Ovary (tissue), 9 donors: ENCODE results near the gene LYPD4. TPM values are rescaled to one million over a fixed set of nuclear protein-coding genes. Genes with fewer than 3 reads are reported as not detected.

Experiments used
- DNase-seq, 5 donors: peaks; one replicate each; pipeline ENCODE4 v3.0.0-alpha.2; 2019 to 2020
- H3K27ac ChIP-seq, 2 donors: fragments of 200-600 bp; one replicate each; pipeline versions ENCODE4 v1.5.1 to v1.8.0; 2019 to 2022
- H3K27me3 ChIP-seq: fragments of 200-600 bp; one replicate; pipeline ENCODE4 v1.8.0; 2022
- H3K36me3 ChIP-seq: fragments of 200-600 bp; sonication (generic); one replicate; pipeline ENCODE4 v1.5.1; 2019
- H3K4me1 ChIP-seq: one replicate; pipeline ENCODE4 v1.8.1; 2013; ENCODE audit warnings: mild to moderate bottlenecking, moderate library complexity; ENCODE audit not compliant: insufficient read depth
- H3K4me3 ChIP-seq: fragments of 200-600 bp; sonication (generic); one replicate; pipeline ENCODE4 v1.5.1; 2017
- H3K9me3 ChIP-seq, 2 donors: fragments of 200-600 bp in 1 of 2; sonication (generic) in 1 of 2; one replicate each; pipeline versions ENCODE4 v1.5.1 to v1.8.1; 2013 to 2019; ENCODE audit warnings: mild to moderate bottlenecking in 1 of 2, moderate library complexity in 1 of 2
- CTCF ChIP-seq, 3 donors: fragments of 450-650 bp in 2 of 3; fragments of 200-600 bp in 1 of 3; IDR thresholded peaks; one replicate each; pipeline versions ENCODE4 v1.5.1 to v1.8.0; 2016 to 2022; ENCODE audit warnings: antibody characterized with exemption in 3 of 3, mild to moderate bottlenecking in 1 of 3
- EP300 ChIP-seq: sonication (generic); formaldehyde crosslinking; IDR thresholded peaks from one replicate; pipeline ENCODE4 v1.6.1; 2017; ENCODE audit warnings: antibody characterized with exemption
- POLR2A ChIP-seq: fragments of 450-650 bp; IDR thresholded peaks from one replicate; pipeline ENCODE4 v1.6.1; 2017; ENCODE audit warnings: antibody characterized with exemption, mild to moderate bottlenecking, moderate library complexity
- WGBS, 3 donors: extraction: QIAGEN DNeasy Blood & Tissue Kit in 1 of 3; methylation state at CpG; one replicate each; pipeline versions ENCODE4 v1.1.5 to v1.1.7; 2013 to 2017; 5-methylcytosine and 5-hydroxymethylcytosine counted together
- intact Hi-C, 4 donors: fragments of 100-400 bp; cut with DNase I; formaldehyde crosslinking; loops; one replicate each; pipeline versions ENCODE4 v1.11.0 to v1.15.1; 2022 to 2023
- polyA plus RNA-seq, 2 donors: library from polyadenylated mRNA; stranded (reverse); fragments of 200-250 nt in 1 of 2; fragments of 350-450 nt in 1 of 2; fragmentation: Illumina TruSeq in 1 of 2; extraction: RNeasy Lipid Tissue Mini Kit (QIAGEN cat#74804) in 1 of 2; gene quantifications; one replicate each; pipeline ENCODE4 v1.2.3, GENCODE V29; 2013 to 2014
- total RNA-seq, 7 donors: library from RNA; depleted of rRNA in 2 of 7; stranded (reverse); fragments of >200 nt in 2 of 7; fragmentation: NEBNext Ultra II Directional in 3 of 7; extraction: Animal tissue kit (Norgen Biotek cat#: 25700) in 3 of 7; gene quantifications; one replicate each; pipeline versions ENCODE4 v1.1.0 to v1.2.4, GENCODE V29; 2016 to 2023
- donor health status: DM: no; HTN: no; CAD: no; lungs with moderate emphysema.
- donor health status: DM: no; HTN: no; CAD: no.
- donor health status: Bipolar disorder and iron deficiency.
- donor health status: DM: yes; HTN: yes; CAD: no.
- donor health status: DM: no; HTN: no; CAD: no.
- donor health status: DM: yes; HTN: yes; CAD: no.

Gene LYPD4
- total and polyA plus RNA-seq, 9 donors = not detected

GRCh38 chr19:41810301-41810700 is 34.2 kb downstream of the LYPD4 start:
- TF ChIP-seq CTCF (IDR thresholded peaks at IDR 0.05) = no peak
- TF ChIP-seq POLR2A = no peak
- no peak for TF ChIP-seq EP300
- no peak overlapping the region for H3K4me3 ChIP-seq
- WGBS, 3 donors = 46 to 58% (median 47%) methylated on average over 4 of the region's 4 CpGs
- no peak overlapping the region for H3K27ac ChIP-seq
- intact Hi-C loops = no loop called here
- H3K9me3 ChIP-seq = no peaks in the 10 kb centered on the region
- H3K4me1 ChIP-seq = no peaks in the 10 kb centered on the region
- H3K36me3 ChIP-seq = no peaks in the 10 kb centered on the region
- H3K27me3 ChIP-seq = no peaks in the 10 kb centered on the region
- no peak for DNase-seq

- no peak for DNase-seq
- no peak for TF ChIP-seq EP300
- no peak for TF ChIP-seq POLR2A
- TF ChIP-seq CTCF (IDR thresholded peaks at IDR 0.05) = no peak
- intact Hi-C loops = no loop called here
Measured at GRCh38 chr19:41808663-41809566, 35.6 kb downstream of the LYPD4 start.

GRCh38 chr19:41807176-41807575 is 37.3 kb downstream of the LYPD4 start:
- H3K4me3 ChIP-seq = no peak overlapping the region
- H3K27ac ChIP-seq = no peak overlapping the region
- H3K36me3 ChIP-seq = no peaks in the 10 kb centered on the region
- no peaks in the 10 kb centered on the region for H3K9me3 ChIP-seq
- no peak for DNase-seq
- TF ChIP-seq EP300 = no peak
- TF ChIP-seq POLR2A = no peak
- TF ChIP-seq CTCF (IDR thresholded peaks at IDR 0.05) = no peak
- H3K27me3 ChIP-seq = no peaks in the 10 kb centered on the region
- H3K4me1 ChIP-seq = no peaks in the 10 kb centered on the region
- 82 to 90% (median 85%) methylated on average over 3 of the region's 3 CpGs for WGBS, 3 donors
- intact Hi-C loops = no loop called here

More at GRCh38 chr19:41808663-41809566, 35.6 kb downstream of the LYPD4 start:
- Histone ChIP-seq H3K36me3 (no peaks in the 10 kb centered on the region), H3K4me1 (no peaks in the 10 kb centered on the region), H3K9me3 (no peaks in the 10 kb centered on the region), H3K27me3 (no peaks in the 10 kb centered on the region), H3K27ac (no peak overlapping the region), H3K4me3 (no peak overlapping the region)
- WGBS, 3 donors = 67 to 74% (median 70%) methylated on average over 16 of the region's 16 CpGs

GRCh38 chr19:41804336-41804735 is 40.1 kb downstream of the LYPD4 start:
- H3K4me3 ChIP-seq = no peak overlapping the region
- H3K27me3 ChIP-seq = no peaks in the 10 kb centered on the region
- DNase-seq = no peak
- H3K36me3 ChIP-seq = no peaks in the 10 kb centered on the region
- H3K9me3 ChIP-seq = no peaks in the 10 kb centered on the region
- 85 to 93% (median 91%) methylated on average over 3 of the region's 3 CpGs for WGBS, 3 donors
- intact Hi-C loops = no loop called here
- no peak overlapping the region for H3K27ac ChIP-seq
- no peaks in the 10 kb centered on the region for H3K4me1 ChIP-seq
- no peak for TF ChIP-seq POLR2A
- no peak for TF ChIP-seq CTCF (IDR thresholded peaks at IDR 0.05)
- TF ChIP-seq EP300 = no peak
